ENCODE results near the gene PTPN18.
"Not testable (repeated sequence)": the region's sequence is repeated elsewhere in the genome, so short reads cannot be mapped to it uniquely, and the experiment has no call there.

Gene PTPN18

GRCh38 chr2:130380096-130380934, 24.5 kb downstream of the PTPN18 start:
- in situ Hi-C loops (cut with MboI; ENCODE audit: low sequenced_read_pairs) = no loop called here

GRCh38 chr2:130381145-130381544, 25.3 kb downstream of the PTPN18 start:
- in situ Hi-C loops (cut with MboI; ENCODE audit: low sequenced_read_pairs) = no loop called here

- in situ Hi-C loops (cut with MboI; ENCODE audit: low sequenced_read_pairs) = no loop called here
Observed at GRCh38 chr2:130381619-130382018, 25.8 kb downstream of the PTPN18 start.

- in situ Hi-C loops (cut with MboI; ENCODE audit: low sequenced_read_pairs) = no loop called here
Observed at GRCh38 chr2:130382313-130382917, 26.6 kb downstream of the PTPN18 start.

- in situ Hi-C loops (cut with MboI; ENCODE audit: low sequenced_read_pairs) = no loop called here
Observed at GRCh38 chr2:130385709-130386108, 29.9 kb downstream of the PTPN18 start.

GRCh38 chr2:130387071-130387400, 31.2 kb downstream of the PTPN18 start:
- in situ Hi-C loops (cut with MboI; ENCODE audit: low sequenced_read_pairs) = no loop called here

- in situ Hi-C loops (cut with MboI; ENCODE audit: low sequenced_read_pairs) = no loop called here
Observed at GRCh38 chr2:130387804-130388203, 31.9 kb downstream of the PTPN18 start.

- in situ Hi-C loops (cut with MboI; ENCODE audit: low sequenced_read_pairs) = no loop called here
Observed at GRCh38 chr2:130388221-130388907, 32.5 kb downstream of the PTPN18 start.

- in situ Hi-C loops (cut with MboI; ENCODE audit: low sequenced_read_pairs) = no loop called here
Observed at GRCh38 chr2:130389358-130389757, 33.5 kb downstream of the PTPN18 start.

GRCh38 chr2:130389783-130390182, 33.9 kb downstream of the PTPN18 start:
- in situ Hi-C loops (cut with MboI; ENCODE audit: low sequenced_read_pairs) = no loop called here

GRCh38 chr2:130390460-130391057, 34.7 kb downstream of the PTPN18 start:
- in situ Hi-C loops (cut with MboI; ENCODE audit: low sequenced_read_pairs) = no loop called here

GRCh38 chr2:130391058-130391871, 35.4 kb downstream of the PTPN18 start:
- in situ Hi-C loops (cut with MboI; ENCODE audit: low sequenced_read_pairs) = no loop called here

GRCh38 chr2:130391872-130392670, 36.2 kb downstream of the PTPN18 start:
- in situ Hi-C loops (cut with MboI; ENCODE audit: low sequenced_read_pairs) = no loop called here

- in situ Hi-C loops (cut with MboI; ENCODE audit: low sequenced_read_pairs) = no loop called here
Observed at GRCh38 chr2:130393318-130393910, 37.6 kb downstream of the PTPN18 start.

GRCh38 chr2:130406280-130406679, 50.4 kb downstream of the PTPN18 start:
- in situ Hi-C loops (cut with MboI; ENCODE audit: low sequenced_read_pairs) = not testable (repeated sequence)

- in situ Hi-C loops (cut with MboI; ENCODE audit: low sequenced_read_pairs) = not testable (repeated sequence)
Observed at GRCh38 chr2:130416693-130417092, 60.8 kb downstream of the PTPN18 start.

- in situ Hi-C loops (cut with MboI; ENCODE audit: low sequenced_read_pairs) = not testable (repeated sequence)
Observed at GRCh38 chr2:130418845-130419244, 63.0 kb downstream of the PTPN18 start.

All from HL-60/S4 (cell line).